Vagina (tissue), 2 donors: ENCODE measurements around the gene GBX1.

Source experiments
- POLR2A ChIP-seq, 2 donors: fragments of 450-650 bp; IDR thresholded peaks; one replicate each; pipeline ENCODE4 v1.6.1; 2017; ENCODE audit warnings: antibody characterized with exemption in 2 of 2, mild to moderate bottlenecking in 2 of 2, moderate library complexity in 2 of 2
- POLR2AphosphoS5 ChIP-seq, 2 donors: sonication (generic); formaldehyde crosslinking; IDR thresholded peaks; one replicate each; pipeline ENCODE4 v1.9.0; 2017; ENCODE audit warnings: antibody characterized with exemption in 2 of 2, mild to moderate bottlenecking in 2 of 2, low read depth in 1 of 2; ENCODE audit not compliant: insufficient read depth in 1 of 2
- TF ChIP-seq, protein P1 (sequence below), 3 experiments: fragments of 450-650 bp in 2 of 3; fragments of 200-600 bp in 1 of 3; sonication (generic) in 1 of 3; IDR thresholded peaks; one replicate each; pipeline ENCODE4 v1.5.1; 2017 to 2019; ENCODE audit warnings: antibody characterized with exemption in 3 of 3, mild to moderate bottlenecking in 2 of 3, moderate library complexity in 2 of 3

DNA sequence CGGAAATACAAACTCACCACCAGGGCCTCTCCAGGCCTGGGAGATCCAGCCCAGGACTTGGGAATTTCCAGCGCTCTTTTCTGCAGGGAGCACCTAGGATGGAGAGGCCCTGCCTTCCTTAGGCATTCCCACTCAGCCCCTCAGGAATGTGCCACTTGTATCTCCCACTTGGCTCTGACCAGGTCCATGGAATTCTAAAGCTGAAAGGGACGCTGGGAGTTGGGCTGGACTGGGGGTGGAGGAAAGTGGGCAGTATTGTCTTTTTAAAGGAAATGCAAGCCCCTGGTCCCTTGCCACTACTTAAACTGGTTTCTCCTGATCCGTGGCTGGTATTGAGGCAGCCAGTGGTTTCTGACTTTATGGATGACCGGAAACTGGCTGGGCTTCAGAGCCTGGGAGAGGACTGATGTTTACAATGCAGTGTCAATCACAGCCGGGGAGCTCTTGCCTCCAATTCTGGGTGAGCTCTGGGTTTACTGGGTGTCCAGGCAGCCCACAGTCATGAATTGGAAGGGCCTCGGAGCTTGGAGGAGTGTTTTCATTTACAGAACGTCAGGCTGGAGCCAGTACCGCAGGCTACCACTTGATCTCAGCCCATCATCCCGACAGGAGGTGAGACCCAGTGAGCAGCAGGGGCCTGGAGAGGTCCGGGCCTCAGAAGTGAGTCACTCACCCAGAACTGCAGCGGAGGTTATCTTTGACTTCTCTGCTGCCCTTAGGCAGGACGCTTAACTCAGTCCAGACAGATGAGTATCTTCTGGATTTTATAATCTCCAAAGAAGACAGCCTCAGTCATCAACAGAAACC is 53.9 kb downstream of the GBX1 start:
- TF ChIP-seq POLR2A (IDR thresholded peaks at IDR 0.05) (no peak), POLR2AphosphoS5 (IDR thresholded peaks at IDR 0.05; ENCODE audit: insufficient read depth in 1 of 2, low read depth in 1 of 2) (no peak)
- TF ChIP-seq, protein P1, sequence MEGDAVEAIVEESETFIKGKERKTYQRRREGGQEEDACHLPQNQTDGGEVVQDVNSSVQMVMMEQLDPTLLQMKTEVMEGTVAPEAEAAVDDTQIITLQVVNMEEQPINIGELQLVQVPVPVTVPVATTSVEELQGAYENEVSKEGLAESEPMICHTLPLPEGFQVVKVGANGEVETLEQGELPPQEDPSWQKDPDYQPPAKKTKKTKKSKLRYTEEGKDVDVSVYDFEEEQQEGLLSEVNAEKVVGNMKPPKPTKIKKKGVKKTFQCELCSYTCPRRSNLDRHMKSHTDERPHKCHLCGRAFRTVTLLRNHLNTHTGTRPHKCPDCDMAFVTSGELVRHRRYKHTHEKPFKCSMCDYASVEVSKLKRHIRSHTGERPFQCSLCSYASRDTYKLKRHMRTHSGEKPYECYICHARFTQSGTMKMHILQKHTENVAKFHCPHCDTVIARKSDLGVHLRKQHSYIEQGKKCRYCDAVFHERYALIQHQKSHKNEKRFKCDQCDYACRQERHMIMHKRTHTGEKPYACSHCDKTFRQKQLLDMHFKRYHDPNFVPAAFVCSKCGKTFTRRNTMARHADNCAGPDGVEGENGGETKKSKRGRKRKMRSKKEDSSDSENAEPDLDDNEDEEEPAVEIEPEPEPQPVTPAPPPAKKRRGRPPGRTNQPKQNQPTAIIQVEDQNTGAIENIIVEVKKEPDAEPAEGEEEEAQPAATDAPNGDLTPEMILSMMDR (IDR thresholded peaks at IDR 0.05) = no peak
